Heart left ventricle (tissue), 16 donors: ENCODE measurements around the gene JAKMIP1. TPM values are rescaled to one million over a fixed set of nuclear protein-coding genes. Genes with fewer than 3 reads are reported as not detected.

Experiments
- ATAC-seq, 4 donors: fragments of 200-7000 bp; cut with Tn5 transposase; one replicate each; pipeline ENCODE4 v1.9.1; 2020 to 2022; ENCODE audit warnings: moderate library complexity in 4 of 4, mild to moderate bottlenecking in 3 of 4, moderate number of reproducible peaks in 1 of 4
- DNase-seq, 5 donors: peaks; one replicate each; pipeline ENCODE4 v3.0.0-alpha.2; 2020
- H3K27ac ChIP-seq, 12 donors: fragments of 200-600 bp; sonication (generic) in 4 of 12; one replicate each; pipeline versions ENCODE4 v1.5.0 to v1.8.0; 2016 to 2022; ENCODE audit warnings: mild to moderate bottlenecking in 2 of 12
- H3K27me3 ChIP-seq, 9 donors: fragments of 200-600 bp; sonication (generic) in 2 of 9; one replicate each; pipeline versions ENCODE4 v1.5.1 to v1.8.0; 2016 to 2022; ENCODE audit warnings: mild to moderate bottlenecking in 3 of 9
- H3K36me3 ChIP-seq, 9 donors: fragments of 200-600 bp; sonication (generic) in 2 of 9; one replicate each; pipeline versions ENCODE4 v1.5.0 to v1.8.0; 2018 to 2022; ENCODE audit warnings: mild to moderate bottlenecking in 2 of 9
- H3K4me1 ChIP-seq, 12 donors: fragments of 200-600 bp; sonication (generic) in 4 of 12; one replicate each; pipeline versions ENCODE4 v1.5.0 to v1.8.0; 2016 to 2022; ENCODE audit warnings: mild to moderate bottlenecking in 3 of 12
- H3K4me3 ChIP-seq, 12 donors: fragments of 200-600 bp; sonication (generic) in 4 of 12; one replicate each; pipeline versions ENCODE4 v1.5.0 to v1.8.0; 2017 to 2022; ENCODE audit warnings: mild to moderate bottlenecking in 9 of 12, moderate library complexity in 4 of 12
- H3K9me3 ChIP-seq, 12 donors: fragments of 200-600 bp; sonication (generic) in 4 of 12; one replicate each; pipeline versions ENCODE4 v1.5.0 to v1.8.0; 2016 to 2022; ENCODE audit warnings: mild to moderate bottlenecking in 1 of 12
- POLR2A ChIP-seq, 2 donors: fragments of 450-650 bp; IDR thresholded peaks; one replicate each; pipeline ENCODE4 v1.6.1; 2017; ENCODE audit warnings: antibody characterized with exemption in 2 of 2, mild to moderate bottlenecking in 2 of 2, moderate library complexity in 2 of 2
- WGBS, 4 donors: extraction: QIAGEN DNeasy Blood & Tissue Kit in 2 of 4; methylation state at CpG; one replicate each; pipeline versions ENCODE4 v1.1.5 to v1.1.7; 2013 to 2018; 5-methylcytosine and 5-hydroxymethylcytosine counted together
- intact Hi-C, 10 donors: fragments of 100-400 bp; cut with DNase I; formaldehyde crosslinking; loops; one replicate each; pipeline versions ENCODE4 v1.11.1 to v1.14.2; 2022
- polyA plus RNA-seq, 2 donors: library from polyadenylated mRNA; stranded (reverse); fragments of 200-250 nt; gene quantifications; one replicate each; pipeline ENCODE4 v1.2.3, GENCODE V29; 2013
- total RNA-seq, 9 donors: library from RNA; depleted of rRNA in 2 of 9; stranded (reverse); fragments of >200 nt in 2 of 9; fragmentation: NEBNext Ultra II Directional in 3 of 9; extraction: Animal tissue kit (Norgen Biotek cat#: 25700) in 3 of 9; gene quantifications; one replicate each; pipeline versions ENCODE4 v1.1.0 to v1.2.4, GENCODE V29; 2016 to 2023
- TF ChIP-seq, protein P1 (sequence below), 12 donors: fragments of 200-600 bp; sonication (generic) in 4 of 12; IDR thresholded peaks; one replicate each; pipeline versions ENCODE4 v1.5.0 to v1.8.0; 2018 to 2022; ENCODE audit warnings: antibody characterized with exemption in 12 of 12, mild to moderate bottlenecking in 5 of 12
- donor health status: ischemic (EF 13 %, LVEDD 7.1; RV severe dilation, severe dysfunction).
- donor health status: healthy with polysubstance abuse.
- donor health status: DM: no; HTN: yes; CAD: no.
- donor health status: DM: no; HTN: no; CAD: no.
- donor health status: ischemic (EF 25% LVEDD 6.9; RV normal size, moderate dysfunction).
- donor health status: ischemic (EF 25% LVEDD 5.7; RV mildly dilated, moderate dysfunction).
- donor health status: healthy.
- donor health status: DM: yes; HTN: yes; CAD: no.
- donor health status: ischemic (EF 35%, LVEDD 5.7; RV mildly dilated, moderate dysfunction).
- donor health status: nonischemic (EF 11% LVEDD 7.7; RV severe dilation, severe dysfunction).
- donor health status: DM: yes; HTN: yes; CAD: no.
- donor health status: PGD.
- donor health status: ischemic (EF 29% LVEDD 5.4; RV normal size, mild dysfunction).
- donor health status: nonischemic (EF 23%, LVEDD 6.1; RV moderate dilation, normal function).

Gene JAKMIP1
- total and polyA plus RNA-seq, 11 donors, result 0.01 to 0.99 (median 0.23) TPM; not detected in 6

DNA sequence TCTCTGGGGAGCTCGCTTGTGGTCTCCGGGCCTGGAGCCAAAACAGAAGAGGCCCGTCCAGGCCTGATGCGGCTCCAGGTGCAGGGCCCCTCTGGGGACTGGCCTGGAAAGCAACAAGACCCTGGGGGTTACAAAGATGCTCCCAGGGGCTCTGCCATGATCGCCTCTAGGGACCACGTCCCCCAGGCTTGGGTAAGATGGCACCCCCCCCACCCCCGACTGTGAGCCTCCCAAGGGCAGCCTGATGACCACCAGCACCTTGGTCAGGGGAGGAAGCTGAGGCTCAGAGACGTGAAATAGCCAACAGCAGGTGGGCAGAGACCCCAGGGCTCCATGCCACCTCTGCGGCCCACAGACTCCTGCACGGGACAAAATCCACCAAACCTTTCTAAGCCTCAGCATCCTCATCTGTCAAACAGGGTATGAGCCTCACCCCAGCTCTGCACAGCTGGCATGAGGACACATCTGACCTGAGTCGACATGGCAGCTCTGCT lies 207.5 kb downstream of the JAKMIP1 start:
- peaks cover 0 to 46% (median 17%) of the 10 kb centered on the region in 9 donors for H3K27me3 ChIP-seq
- WGBS, 4 donors, result 66 to 76% (median 70%) methylated on average over 9 to 11 of the region's 11 CpGs

DNA sequence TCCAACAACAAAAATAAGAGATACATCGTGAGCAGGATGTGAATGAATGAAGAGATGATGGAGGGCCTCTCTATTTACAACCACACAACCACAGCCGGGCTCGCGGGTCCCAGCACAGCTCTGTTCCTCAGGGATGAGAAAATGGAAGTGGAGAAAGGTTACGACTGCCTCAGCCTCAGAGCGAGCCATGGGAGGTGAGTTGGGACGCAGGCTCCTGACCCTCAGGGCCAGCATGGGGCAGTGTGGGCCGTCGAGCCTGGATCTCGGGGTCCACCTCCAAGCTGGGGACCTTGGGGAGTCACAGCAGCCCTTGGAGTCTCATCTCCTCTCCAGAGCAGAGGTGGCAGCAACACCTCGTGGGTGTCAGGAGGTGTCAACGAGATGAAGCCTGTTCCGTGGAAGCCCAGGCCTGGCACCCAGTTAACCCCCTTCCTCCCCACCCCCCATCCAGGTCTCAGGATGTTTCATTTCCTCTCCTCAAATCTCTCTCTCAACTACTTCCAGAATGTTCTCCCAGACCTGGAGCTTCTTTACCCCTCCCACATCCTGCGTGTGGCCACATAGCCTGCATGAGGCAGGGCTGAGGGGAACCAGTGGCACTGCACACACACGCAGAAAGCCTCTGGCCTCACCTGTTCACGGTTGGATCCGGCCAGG lies 208.1 kb downstream of the JAKMIP1 start:
- Histone ChIP-seq H3K9me3 (no peaks in the 10 kb centered on the region), H3K4me3 (no peak overlapping the region), H3K27ac (no peak overlapping the region), H3K27me3 (peaks cover 0 to 46% (median 17%) of the 10 kb centered on the region in 9 donors), H3K4me1 (no peaks in the 10 kb centered on the region), H3K36me3 (no peaks in the 10 kb centered on the region)
- DNase-seq (no peak), ATAC-seq (no peak)
- intact Hi-C loops, result loop anchor here in 1 of 10 donors (10.0 kb wide), 1 partner anchor 263 kb away; no protein-coding TSS in a partner anchor
- TF ChIP-seq POLR2A (IDR thresholded peaks at IDR 0.05), result no peak
- 63 to 72% (median 69%) methylated on average over 15 to 17 of the region's 17 CpGs for WGBS, 4 donors

More for the DNA sequence above, 207.5 kb downstream of the JAKMIP1 start:
- intact Hi-C loops, result loop anchor here in 1 of 10 donors (10.0 kb wide), 1 partner anchor 262 kb away; no protein-coding TSS in a partner anchor
- H3K4me3 ChIP-seq, result no peak overlapping the region
- DNase-seq, result no peak
- TF ChIP-seq, protein P1, sequence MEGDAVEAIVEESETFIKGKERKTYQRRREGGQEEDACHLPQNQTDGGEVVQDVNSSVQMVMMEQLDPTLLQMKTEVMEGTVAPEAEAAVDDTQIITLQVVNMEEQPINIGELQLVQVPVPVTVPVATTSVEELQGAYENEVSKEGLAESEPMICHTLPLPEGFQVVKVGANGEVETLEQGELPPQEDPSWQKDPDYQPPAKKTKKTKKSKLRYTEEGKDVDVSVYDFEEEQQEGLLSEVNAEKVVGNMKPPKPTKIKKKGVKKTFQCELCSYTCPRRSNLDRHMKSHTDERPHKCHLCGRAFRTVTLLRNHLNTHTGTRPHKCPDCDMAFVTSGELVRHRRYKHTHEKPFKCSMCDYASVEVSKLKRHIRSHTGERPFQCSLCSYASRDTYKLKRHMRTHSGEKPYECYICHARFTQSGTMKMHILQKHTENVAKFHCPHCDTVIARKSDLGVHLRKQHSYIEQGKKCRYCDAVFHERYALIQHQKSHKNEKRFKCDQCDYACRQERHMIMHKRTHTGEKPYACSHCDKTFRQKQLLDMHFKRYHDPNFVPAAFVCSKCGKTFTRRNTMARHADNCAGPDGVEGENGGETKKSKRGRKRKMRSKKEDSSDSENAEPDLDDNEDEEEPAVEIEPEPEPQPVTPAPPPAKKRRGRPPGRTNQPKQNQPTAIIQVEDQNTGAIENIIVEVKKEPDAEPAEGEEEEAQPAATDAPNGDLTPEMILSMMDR (IDR thresholded peaks at IDR 0.05), result no peak
- no peak for TF ChIP-seq POLR2A (IDR thresholded peaks at IDR 0.05)
- ATAC-seq, result no peak
- no peaks in the 10 kb centered on the region for H3K36me3 ChIP-seq
- H3K9me3 ChIP-seq, result no peaks in the 10 kb centered on the region
- no peaks in the 10 kb centered on the region for H3K4me1 ChIP-seq
- no peak overlapping the region for H3K27ac ChIP-seq

DNA sequence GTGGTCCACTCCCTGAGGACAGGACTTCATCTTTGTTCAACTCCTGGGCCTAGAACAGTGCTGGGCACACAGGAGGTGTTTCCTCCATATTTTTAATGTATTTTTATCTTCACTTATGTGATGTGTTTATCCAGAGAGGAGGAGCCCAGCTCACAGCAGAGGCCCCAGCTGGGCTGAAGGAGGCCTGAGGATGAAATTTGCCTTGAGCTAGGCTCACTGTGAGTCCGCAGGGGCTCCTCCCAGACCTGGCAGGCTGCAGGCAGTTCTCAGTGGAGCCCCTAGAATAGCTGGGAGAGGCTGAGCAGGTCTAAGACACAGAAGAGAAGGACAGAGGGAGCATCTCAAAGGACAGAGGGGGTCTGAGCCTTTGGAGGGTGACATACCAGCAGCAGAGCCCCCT lies 208.9 kb downstream of the JAKMIP1 start:
- H3K27ac ChIP-seq, result no peak overlapping the region
- no peaks in the 10 kb centered on the region for H3K4me1 ChIP-seq
- H3K4me3 ChIP-seq, result no peak overlapping the region
- H3K27me3 ChIP-seq, result peaks cover 0 to 46% (median 17%) of the 10 kb centered on the region in 9 donors
- WGBS, 4 donors, result 22 to 53% (median 38%) methylated on average over 1 of the region's 1 CpG
- H3K36me3 ChIP-seq, result no peaks in the 10 kb centered on the region
- DNase-seq (no peak), ATAC-seq (no peak)
- TF ChIP-seq POLR2A (IDR thresholded peaks at IDR 0.05), result no peak
- TF ChIP-seq, protein P1 (IDR thresholded peaks at IDR 0.05), result no peak
- intact Hi-C loops, result loop anchor here in 1 of 10 donors (10.0 kb wide), 1 partner anchor 263 kb away; no protein-coding TSS in a partner anchor
- no peaks in the 10 kb centered on the region for H3K9me3 ChIP-seq

DNA sequence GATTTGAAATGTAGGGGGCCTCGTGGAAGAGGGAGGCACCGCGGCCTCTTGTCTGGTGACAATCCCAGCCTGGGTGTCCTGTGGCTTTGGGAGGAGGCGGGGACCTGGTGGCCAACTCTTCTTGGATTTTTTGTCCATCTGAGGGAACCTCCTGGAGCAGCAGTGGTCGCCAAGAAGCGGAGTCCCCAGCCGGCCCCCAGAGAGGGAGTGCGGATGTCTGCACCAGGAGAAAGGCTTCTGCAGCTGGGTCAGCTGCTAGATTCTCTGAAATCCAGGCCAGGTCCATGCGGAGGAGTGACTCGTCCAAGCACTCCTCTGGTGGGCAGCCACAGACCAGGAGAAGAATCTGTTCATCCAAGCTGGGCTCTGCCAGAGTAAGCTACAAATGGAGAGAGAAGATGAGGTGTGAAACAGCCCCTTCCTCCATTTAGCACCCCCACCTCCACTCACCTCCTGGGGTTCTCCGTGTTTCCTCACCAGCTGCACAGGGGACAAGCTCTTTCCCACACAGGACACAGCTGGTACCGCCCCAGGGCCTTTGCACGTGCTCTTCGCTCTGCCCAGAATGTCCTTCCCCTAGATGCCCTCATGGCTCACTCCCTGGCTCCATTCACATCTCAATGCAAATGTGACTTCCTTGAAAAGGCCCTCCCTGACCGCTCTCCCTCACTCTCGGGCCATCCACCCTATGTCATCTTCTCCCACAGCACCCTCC lies 209.7 kb downstream of the JAKMIP1 start:
- Histone ChIP-seq H3K36me3 (no peaks in the 10 kb centered on the region), H3K27me3 (peaks cover 0 to 46% (median 17%) of the 10 kb centered on the region in 9 donors), H3K4me3 (no peak overlapping the region), H3K27ac (no peak overlapping the region), H3K4me1 (no peaks in the 10 kb centered on the region), H3K9me3 (no peaks in the 10 kb centered on the region)
- intact Hi-C loops, result loop anchor here in 1 of 10 donors (10.0 kb wide), 1 partner anchor 264 kb away; no protein-coding TSS in a partner anchor
- TF ChIP-seq, protein P1 (IDR thresholded peaks at IDR 0.05), result no peak
- TF ChIP-seq POLR2A (IDR thresholded peaks at IDR 0.05), result no peak
- ATAC-seq, result no peak
- 79 to 89% (median 82%) methylated on average over 14 to 16 of the region's 16 CpGs for WGBS, 4 donors
- DNase-seq, result no peak
